ENCODE data around the gene C12orf42. TPM values are rescaled to one million over a fixed set of nuclear protein-coding genes. Genes with fewer than 3 reads are reported as not detected.

The C12orf42 gene
- total RNA-seq, 1 donor from 2014 or later: not detected

DNA sequence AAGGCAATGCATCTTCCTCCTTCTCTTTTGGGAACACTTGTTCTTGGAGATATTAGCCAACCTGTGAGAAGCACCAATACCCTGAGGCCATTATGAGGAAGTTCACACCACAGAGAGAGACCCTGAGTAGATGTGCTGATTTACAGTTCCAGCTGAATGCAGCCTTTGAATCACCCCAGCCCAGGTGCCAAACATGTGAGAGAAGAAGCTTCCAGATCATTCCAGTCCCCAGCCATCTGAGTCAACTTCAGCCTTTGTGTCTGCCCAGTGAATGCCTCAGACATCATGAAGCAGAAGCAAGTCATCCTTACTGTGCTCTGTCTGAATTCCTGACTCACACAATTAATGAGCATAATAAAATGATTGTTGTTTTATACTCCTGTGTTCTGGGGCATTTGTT lies 25.1 kb downstream of the C12orf42 start:
- TF ChIP-seq, protein P1, sequence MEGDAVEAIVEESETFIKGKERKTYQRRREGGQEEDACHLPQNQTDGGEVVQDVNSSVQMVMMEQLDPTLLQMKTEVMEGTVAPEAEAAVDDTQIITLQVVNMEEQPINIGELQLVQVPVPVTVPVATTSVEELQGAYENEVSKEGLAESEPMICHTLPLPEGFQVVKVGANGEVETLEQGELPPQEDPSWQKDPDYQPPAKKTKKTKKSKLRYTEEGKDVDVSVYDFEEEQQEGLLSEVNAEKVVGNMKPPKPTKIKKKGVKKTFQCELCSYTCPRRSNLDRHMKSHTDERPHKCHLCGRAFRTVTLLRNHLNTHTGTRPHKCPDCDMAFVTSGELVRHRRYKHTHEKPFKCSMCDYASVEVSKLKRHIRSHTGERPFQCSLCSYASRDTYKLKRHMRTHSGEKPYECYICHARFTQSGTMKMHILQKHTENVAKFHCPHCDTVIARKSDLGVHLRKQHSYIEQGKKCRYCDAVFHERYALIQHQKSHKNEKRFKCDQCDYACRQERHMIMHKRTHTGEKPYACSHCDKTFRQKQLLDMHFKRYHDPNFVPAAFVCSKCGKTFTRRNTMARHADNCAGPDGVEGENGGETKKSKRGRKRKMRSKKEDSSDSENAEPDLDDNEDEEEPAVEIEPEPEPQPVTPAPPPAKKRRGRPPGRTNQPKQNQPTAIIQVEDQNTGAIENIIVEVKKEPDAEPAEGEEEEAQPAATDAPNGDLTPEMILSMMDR (conservative IDR thresholded peaks at IDR 0.05; ENCODE audit: low read depth, low read length): no peak
- H3K4me3 ChIP-seq (ENCODE audit: low read depth, low read length): no peak overlapping the region
- peak; percentile 20 for DNase-seq (ENCODE audit: low read depth)

DNA sequence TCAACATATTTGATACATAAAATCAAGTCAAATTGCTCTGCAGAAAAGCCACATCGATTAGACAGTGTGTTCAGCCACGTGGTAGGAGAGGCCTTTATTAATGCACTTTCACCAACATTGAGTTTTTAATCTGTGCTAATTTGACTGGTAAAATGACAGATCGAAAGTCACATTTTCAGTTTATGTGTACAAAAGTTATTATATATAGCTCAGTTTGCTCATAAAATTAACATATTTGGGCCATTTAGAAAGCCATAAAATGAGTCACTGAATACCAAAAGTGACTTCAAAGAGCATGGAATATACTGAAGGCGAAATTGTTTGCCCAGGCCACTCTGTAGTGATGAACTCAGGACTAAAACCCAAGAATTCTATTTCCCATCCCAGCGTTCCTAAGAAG lies 26.0 kb downstream of the C12orf42 start:
- DNase-seq (ENCODE audit: low read depth): no peak
- TF ChIP-seq, protein P1 (conservative IDR thresholded peaks at IDR 0.05; ENCODE audit: low read depth, low read length): no peak
- no peak overlapping the region for H3K4me3 ChIP-seq (ENCODE audit: low read depth, low read length)

DNA sequence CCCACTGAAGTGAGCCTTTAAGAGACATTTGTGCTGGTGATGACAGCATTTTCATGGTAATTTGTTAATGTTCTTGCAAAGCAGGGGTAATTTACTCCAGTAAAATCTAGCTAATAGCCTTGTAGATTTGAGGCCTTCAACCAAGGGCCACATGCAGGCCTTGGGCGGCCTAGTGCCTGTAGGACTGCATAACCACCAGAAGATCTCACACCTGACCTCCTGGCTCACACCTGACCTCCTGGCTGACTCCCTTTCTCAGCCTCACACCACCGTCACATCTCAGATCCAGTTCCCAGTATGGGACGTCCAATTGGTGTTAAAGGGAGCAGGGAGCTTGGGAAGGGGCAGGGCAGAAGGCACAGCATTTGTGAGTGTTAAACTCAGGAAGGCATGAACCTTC lies 26.9 kb downstream of the C12orf42 start:
- H3K4me3 ChIP-seq (ENCODE audit: low read depth, low read length): no peak overlapping the region
- DNase-seq (ENCODE audit: low read depth): no peak
- TF ChIP-seq, protein P1 (conservative IDR thresholded peaks at IDR 0.05; ENCODE audit: low read depth, low read length): no peak

DNA sequence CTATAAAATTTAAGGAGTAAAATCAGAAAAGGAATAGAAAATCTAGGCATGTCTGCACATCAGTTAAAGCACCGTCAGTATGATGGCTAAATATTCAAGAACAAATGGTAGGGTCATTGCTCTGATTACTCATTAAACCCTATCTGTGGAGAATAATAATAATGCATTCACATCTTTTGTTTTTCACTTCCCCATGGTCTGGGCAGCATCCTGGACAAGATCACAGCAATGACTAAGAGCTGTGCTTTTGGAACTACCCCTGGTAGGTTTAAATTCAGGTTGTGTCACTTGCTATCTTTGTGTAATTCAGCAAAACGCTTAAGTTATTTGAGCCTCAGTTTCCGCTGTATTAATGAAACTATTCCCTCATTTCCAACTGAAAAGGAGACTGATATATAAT lies 33.1 kb downstream of the C12orf42 start:
- no peak for DNase-seq (ENCODE audit: low read depth)
- TF ChIP-seq, protein P1 (conservative IDR thresholded peaks at IDR 0.05; ENCODE audit: low read depth, low read length): no peak
- no peak overlapping the region for H3K4me3 ChIP-seq (ENCODE audit: low read depth, low read length)

DNA sequence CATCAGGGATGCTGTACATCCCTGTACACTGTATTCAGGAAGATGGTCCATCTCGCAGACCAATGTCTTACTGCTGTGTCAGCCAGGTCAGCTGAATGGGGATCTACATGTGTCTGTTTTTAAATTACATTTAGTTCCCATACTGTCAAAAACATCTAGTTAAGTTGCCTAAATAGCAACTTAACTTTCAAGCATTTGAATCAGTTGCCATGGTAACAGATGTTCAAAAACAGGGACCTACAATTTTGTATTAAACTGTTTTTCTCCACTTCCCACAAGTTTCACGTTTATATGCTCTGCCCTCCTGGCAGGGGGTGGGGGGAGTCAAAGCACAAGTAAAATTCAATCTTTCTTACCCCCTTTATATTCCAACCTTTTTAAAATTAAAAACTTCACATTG lies 38.3 kb downstream of the C12orf42 start:
- DNase-seq (ENCODE audit: low read depth): no peak
- TF ChIP-seq, protein P1 (conservative IDR thresholded peaks at IDR 0.05; ENCODE audit: low read depth, low read length): no peak
- no peak overlapping the region for H3K4me3 ChIP-seq (ENCODE audit: low read depth, low read length)

DNA sequence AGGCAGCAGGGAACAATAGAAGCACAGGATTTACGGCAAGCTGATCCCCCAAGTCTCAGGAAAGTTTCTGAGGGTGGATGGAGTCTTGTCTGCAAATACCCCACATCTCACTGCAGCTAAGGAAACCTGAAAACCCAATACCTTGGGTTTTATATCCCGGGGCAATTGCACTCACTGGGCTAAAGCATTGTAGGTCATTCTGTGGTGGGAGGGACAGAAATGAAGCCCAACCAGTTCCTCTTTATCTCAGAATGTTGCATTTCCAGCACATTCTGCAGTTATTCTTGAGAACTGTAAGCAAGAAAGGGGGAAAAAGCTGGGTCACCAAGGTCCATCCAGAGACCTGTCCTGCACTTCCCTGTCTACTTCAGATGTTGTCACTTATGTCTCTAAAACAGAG lies 39.8 kb downstream of the C12orf42 start:
- TF ChIP-seq, protein P1 (conservative IDR thresholded peaks at IDR 0.05; ENCODE audit: low read depth, low read length): no peak
- H3K4me3 ChIP-seq (ENCODE audit: low read depth, low read length): no peak overlapping the region
- DNase-seq (ENCODE audit: low read depth): no peak

DNA sequence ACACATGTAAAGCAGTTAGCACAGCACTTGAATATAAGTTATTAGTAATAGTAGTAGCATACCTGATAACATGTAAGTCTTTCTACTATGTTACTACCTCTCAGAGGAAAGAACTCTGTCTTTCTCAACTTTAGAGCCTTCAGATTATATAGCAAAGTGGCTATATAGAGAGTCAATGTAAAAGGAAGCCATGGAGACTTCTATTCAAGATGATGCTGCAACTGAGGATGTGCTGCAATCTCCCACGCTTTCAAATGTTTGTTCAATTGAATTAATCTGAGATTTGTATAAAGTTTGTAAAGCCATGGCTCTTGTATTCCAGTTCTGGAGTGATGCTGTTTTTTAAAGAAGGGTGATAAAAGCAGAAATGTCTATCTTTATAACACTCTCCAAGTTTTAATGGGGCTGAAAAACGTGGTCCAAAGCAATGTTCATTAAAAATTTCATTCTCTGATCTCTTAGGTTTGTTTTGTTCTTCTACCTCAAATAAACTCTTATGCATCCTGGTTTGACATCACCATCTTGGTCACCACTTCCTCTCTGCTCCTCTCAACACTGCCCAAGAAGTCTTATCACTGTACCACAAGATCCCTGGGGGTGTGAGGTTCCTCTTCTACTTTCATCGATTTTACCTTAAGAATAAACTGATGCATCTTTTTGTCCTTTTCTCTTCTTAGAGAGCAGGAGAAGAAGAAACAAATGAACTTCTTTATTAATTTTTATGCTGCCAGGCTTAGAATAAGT lies 40.6 kb downstream of the C12orf42 start:
- no peak for DNase-seq (ENCODE audit: low read depth)
- TF ChIP-seq, protein P1 (conservative IDR thresholded peaks at IDR 0.05; ENCODE audit: low read depth, low read length): no peak
- H3K4me3 ChIP-seq (ENCODE audit: low read depth, low read length): no peak overlapping the region
